HUES48 (cell line): ENCODE data around the gene IFT52.

Source experiments
- H3K27ac ChIP-seq: one replicate; pipeline ENCODE4 v1.7.0; 2013; ENCODE audit warnings: low read depth, low read length, inconsistent platforms
- H3K27me3 ChIP-seq: 2 replicates; pipeline ENCODE4 v1.6.1; 2013; ENCODE audit warnings: mild to moderate bottlenecking, low read length; ENCODE audit not compliant: control insufficient read depth, insufficient read depth
- H3K36me3 ChIP-seq: 2 replicates; pipeline ENCODE4 v1.6.1; 2013; ENCODE audit warnings: low read length; ENCODE audit not compliant: control insufficient read depth, insufficient read depth
- H3K4me1 ChIP-seq: 2 replicates; pipeline ENCODE4 v1.6.1; 2013; ENCODE audit warnings: mild to moderate bottlenecking, low read length; ENCODE audit not compliant: control insufficient read depth, insufficient read depth
- H3K4me3 ChIP-seq: 2 replicates; pipeline ENCODE4 v1.5.1; 2013; ENCODE audit warnings: mild to moderate bottlenecking, low read depth, low read length
- H3K9ac ChIP-seq: 2 replicates; pipeline ENCODE4 v1.6.1; 2013; ENCODE audit warnings: mild to moderate bottlenecking, low read depth, low read length, moderate library complexity
- H3K9me3 ChIP-seq: 2 replicates; pipeline ENCODE4 v1.6.1; 2013; ENCODE audit warnings: low read length; ENCODE audit not compliant: control insufficient read depth, insufficient read depth

IFT52 gene

GRCh38 chr20:43689165-43689564, 98.4 kb downstream of the IFT52 start:
- H3K9ac ChIP-seq, result no peak overlapping the region
- no peaks in the 10 kb centered on the region for H3K9me3 ChIP-seq
- H3K27me3 ChIP-seq, result no peaks in the 10 kb centered on the region
- H3K27ac ChIP-seq, result no peak overlapping the region
- H3K4me3 ChIP-seq, result no peak overlapping the region
- peaks cover 70% of the 10 kb centered on the region for H3K36me3 ChIP-seq
- H3K4me1 ChIP-seq, result no peaks in the 10 kb centered on the region

GRCh38 chr20:43690943-43691598, 100.3 kb downstream of the IFT52 start:
- Histone ChIP-seq H3K4me1 (no peaks in the 10 kb centered on the region), H3K27me3 (no peaks in the 10 kb centered on the region), H3K9ac (no peak overlapping the region), H3K36me3 (peaks cover 87% of the 10 kb centered on the region), H3K9me3 (no peaks in the 10 kb centered on the region), H3K27ac (no peak overlapping the region), H3K4me3 (no peak overlapping the region)

GRCh38 chr20:43691928-43692524, 101.3 kb downstream of the IFT52 start:
- no peaks in the 10 kb centered on the region for H3K27me3 ChIP-seq
- H3K27ac ChIP-seq, result no peak overlapping the region
- peaks cover 86% of the 10 kb centered on the region for H3K36me3 ChIP-seq
- H3K9ac ChIP-seq, result no peak overlapping the region
- H3K9me3 ChIP-seq, result no peaks in the 10 kb centered on the region
- H3K4me1 ChIP-seq, result no peaks in the 10 kb centered on the region
- H3K4me3 ChIP-seq, result no peak overlapping the region

GRCh38 chr20:43694763-43695162, 104.0 kb downstream of the IFT52 start:
- H3K27ac ChIP-seq, result no peak overlapping the region
- no peaks in the 10 kb centered on the region for H3K9me3 ChIP-seq
- no peak overlapping the region for H3K9ac ChIP-seq
- H3K27me3 ChIP-seq, result no peaks in the 10 kb centered on the region
- no peak overlapping the region for H3K4me3 ChIP-seq
- no peaks in the 10 kb centered on the region for H3K4me1 ChIP-seq
- peaks cover 74% of the 10 kb centered on the region for H3K36me3 ChIP-seq

- Histone ChIP-seq H3K36me3 (peaks cover 77% of the 10 kb centered on the region), H3K27me3 (no peaks in the 10 kb centered on the region), H3K9me3 (no peaks in the 10 kb centered on the region), H3K9ac (no peak overlapping the region), H3K27ac (no peak overlapping the region), H3K4me3 (no peak overlapping the region), H3K4me1 (no peaks in the 10 kb centered on the region)
Measured at GRCh38 chr20:43695571-43695970, 104.8 kb downstream of the IFT52 start.
